HG03196 (cell line): ENCODE results near the gene PLAC9.
"Not testable (repeated sequence)": the region's sequence is repeated elsewhere in the genome, so short reads cannot be mapped to it uniquely, and the experiment has no call there.

Experiments
- ATAC-seq: cut with Tn5 transposase; IDR thresholded peaks from one replicate; pipeline ENCODE4 v1.9.1; 2021; ENCODE audit not compliant: unreplicated experiment

Gene PLAC9

DNA sequence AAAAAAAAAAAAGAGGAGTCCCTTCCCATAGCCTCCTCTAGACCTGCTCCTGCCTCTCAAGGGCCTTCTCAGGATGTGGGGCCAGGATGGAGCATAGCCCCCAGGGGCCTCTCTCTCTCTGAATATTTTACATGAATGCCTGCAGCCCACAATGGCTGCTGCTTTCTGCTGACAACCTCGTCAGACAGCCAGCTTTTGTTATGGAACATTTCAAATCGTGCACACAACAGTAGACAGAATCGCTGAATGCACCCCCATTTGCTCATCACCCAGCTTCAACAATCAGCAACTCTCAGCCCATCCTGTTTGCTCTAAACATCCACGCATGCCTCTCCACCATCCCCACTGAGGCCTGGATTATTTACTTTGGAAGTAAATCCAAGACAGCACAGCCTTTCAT is 5.4 kb downstream of the PLAC9 start:
- ATAC-seq, result no peak

DNA sequence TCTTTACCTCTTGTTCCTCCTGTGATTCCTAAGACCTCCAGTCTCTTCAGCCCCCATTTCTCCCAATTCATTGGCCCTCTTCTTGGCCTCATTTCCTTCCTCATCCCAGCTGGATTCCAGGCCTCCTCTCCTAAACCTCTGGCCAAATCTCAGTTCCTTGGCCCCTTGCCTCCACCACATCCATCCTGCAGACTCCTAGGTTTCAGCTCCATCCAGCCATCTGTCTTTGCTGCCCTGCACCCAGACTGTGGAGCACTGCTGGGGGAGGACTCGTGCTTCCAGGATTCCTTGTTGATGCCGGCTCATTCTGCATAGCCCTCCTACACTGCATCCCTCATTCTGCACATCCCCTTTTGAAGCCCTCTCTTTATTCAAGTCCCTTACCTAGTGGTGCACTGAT is 6.7 kb downstream of the PLAC9 start:
- ATAC-seq, result no peak

DNA sequence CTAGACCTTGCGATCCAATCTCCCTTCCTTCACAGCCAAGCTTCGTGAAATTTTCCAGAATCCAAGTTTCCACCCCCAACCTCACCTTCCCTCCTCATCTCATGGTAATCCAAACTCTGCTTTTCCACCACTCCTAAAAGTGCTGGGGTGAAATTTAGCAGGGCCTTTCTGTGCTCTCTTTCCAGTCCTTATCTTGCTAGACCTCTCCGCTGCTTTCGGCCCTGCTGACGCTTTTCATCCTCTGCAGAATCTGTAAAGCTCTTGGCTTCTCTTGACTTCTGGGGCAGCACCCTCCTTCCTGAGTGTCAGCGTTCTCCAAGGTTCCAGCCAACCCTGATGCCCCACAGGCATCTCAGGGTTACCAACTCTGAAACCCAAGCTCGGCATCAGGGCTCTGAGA is 7.7 kb downstream of the PLAC9 start:
- no peak for ATAC-seq

DNA sequence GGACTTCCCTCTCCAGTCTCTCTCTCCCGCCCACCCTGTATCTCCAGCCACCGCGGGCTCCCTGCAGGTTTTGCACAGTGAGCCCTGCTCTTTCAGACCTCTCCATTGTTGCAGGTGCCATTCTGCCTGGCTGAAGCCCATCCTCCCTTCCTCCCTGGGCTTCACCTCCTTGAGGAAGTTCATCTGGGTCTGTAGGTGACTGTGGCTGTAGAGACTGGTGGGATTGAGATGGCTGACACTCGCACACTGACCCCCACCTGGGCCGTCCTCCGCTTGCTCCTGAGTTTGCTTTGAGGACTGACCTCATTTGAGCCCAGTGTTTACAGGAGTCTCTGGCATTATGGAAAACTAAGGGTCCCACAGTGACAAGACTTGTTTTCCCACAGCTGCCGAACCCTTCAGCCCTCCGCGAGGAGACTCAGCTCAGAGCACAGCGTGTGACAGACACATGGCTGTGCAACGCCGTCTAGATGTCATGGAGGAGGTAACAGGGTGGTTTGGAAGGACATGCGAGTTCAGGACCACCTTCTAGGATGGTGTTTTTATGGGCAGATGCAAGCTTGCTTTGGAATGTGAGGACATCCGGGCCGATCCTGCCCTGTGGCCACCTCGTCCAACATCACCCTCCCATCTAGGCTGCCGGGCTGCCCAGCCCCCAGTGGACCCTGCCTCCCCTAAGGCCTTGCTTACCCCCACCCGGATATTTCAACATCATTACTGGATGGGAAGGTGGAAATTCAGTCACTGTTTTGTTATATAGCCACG is 9.3 kb downstream of the PLAC9 start:
- ATAC-seq, result no peak

DNA sequence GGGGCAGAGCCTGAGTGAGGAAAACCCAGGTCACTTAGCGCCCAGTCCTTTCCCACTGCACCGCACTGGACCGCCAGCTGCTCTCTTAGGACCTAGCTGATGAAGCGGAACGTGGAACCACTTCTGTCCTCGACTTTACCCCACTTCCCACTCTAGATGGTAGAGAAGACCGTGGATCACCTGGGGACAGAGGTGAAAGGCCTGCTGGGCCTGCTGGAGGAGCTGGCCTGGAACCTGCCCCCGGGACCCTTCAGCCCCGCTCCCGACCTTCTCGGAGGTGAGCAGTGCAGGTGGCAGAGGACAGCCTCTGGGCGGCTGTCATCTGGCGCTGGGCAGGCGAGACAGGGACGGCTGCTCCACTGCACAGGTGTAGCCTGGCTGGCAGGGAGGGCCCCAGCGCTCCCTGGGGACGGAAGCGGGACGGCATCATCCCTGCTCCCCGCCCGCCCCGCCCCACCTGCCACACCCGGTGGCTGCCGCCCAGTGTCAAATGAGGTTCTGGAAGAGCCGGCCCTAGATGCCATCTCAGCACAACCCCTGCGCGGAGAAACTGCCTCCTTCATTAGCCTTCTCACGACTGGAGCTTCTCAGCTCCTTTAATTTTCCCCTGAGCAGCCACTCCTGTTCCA is 11.7 kb downstream of the PLAC9 start:
- peak; percentile 58 for ATAC-seq

DNA sequence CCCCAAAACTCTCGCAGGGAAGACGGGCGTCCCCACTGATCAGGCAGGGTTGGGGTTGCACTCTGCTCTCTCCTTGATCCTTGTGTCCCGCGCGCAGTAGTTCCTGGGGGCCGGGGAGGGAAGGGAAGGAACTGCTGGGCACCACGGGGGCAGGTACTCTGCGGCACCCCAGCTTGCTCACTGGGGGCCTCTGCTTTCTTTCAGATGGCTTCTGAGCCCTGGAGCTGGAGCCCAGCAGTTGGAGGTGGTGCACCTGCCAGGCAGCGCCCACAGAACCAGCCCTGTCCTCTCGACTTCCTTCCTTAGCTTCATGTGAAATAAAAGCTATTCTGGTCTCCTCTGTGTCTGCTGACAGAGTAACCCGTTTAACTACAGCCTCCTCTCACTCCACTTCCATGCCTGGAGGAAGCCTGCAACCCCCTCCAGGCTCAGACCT is 12.2 kb downstream of the PLAC9 start:
- ATAC-seq, result peak; percentile 42

DNA sequence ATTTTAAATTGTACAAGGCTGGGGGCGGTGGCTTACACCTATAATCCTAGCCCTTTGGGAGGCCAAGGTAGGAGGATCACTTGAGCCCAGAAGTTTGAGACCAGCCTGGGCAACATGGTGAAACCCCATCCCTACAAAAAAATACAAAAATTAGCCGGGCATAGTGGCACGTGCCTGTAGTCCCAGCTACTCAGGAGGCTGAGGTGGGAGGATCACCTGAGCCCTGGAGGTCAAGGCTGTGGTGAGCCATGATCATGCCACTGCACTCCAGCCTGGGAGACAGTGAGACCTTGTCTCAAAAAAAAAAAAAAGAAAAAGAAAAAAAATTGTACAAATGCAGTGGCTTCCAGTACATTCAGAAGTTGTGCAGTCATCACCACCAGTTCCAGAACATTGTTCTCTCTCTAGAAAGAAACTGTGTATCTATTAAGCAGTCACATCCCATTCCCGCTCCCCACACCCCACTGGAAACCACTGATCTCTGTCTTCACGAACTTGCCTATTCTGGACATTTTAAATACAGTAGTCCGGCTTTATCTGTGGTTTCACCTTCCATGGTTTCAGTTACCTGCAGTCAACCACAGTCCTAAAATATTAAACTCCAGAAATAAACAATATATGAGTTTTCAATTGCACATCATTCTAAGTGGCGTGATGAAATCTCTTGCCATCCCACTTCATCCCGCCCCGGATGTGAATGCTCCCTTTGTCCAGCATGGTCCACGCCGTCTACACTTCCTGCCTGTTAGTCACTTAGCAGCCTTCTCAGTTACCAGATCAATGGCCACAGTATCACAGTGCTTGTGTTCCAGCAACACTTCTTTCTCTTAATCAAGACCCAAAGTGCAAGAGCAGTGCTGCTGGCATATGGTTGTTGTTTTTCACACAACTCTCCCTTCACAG is 13.1 kb downstream of the PLAC9 start:
- not testable (repeated sequence) for ATAC-seq

DNA sequence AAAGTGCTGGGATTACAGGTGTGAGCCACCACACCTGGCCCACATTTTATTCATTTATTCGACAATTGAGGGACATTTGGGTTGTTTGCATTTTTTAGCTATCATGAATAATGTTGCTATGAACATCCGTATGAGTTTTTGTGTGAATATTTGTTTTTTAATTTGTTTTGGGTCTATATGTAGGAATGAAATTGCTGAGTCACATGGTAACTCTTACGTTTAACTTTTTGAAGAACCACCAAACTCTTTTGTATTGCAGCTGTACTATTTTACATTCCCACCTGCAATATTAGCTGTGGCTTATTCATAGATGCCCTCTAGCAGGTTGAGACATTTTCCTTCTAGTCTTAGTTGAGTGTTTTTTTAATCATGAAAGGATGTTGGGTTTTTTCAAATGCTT is 14.4 kb downstream of the PLAC9 start:
- ATAC-seq, result no peak

DNA sequence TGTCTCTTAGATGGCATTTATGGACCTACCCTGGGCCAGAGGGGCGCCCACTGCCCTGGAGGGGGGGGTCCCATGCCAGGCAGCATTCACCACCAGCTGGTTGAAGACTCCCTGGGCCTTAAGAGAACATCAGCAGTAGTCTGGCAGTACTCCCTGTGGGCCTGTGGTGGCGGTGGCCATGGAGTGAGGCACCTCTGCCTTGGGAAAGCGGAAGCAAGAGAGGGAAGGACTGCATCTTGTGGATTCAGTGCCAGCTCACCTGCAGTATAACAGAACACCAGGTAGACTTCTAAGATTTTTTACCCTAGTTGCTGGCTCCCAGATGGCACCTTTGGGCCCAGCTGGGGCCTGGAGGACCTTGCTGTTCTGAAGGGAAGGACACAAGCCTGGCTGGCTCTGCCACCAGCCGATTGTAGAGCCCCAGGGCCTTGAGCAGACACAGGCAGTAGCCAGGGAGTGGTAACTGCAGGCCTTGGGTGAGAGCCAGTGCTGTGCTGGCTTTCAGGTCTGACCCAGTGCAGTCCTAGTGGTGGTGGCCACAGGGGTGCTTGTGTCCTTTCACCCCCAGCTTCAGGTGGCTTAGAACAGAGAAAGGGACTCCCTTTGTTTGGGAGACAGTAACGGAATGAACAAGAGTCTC is 15.8 kb downstream of the PLAC9 start:
- ATAC-seq, result no peak

DNA sequence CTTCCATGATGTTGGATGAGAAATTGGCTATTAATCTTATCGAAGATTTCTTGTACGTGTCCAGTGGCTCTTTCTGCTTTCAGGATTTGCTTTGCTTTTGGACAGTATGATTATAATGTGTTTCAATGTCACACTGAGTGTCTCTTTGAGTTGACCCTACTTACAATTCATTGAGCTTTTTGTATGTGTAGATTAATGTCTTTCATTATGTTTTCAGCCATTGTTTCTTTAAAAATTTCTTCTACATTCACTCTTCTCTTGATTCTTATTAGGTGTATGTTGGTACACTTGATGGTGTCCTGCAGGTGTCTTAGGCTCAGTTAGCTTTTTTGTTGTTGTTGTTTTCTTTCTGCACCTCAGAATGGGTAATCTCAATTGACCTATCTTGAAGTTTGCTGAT is 16.6 kb downstream of the PLAC9 start:
- no peak for ATAC-seq

DNA sequence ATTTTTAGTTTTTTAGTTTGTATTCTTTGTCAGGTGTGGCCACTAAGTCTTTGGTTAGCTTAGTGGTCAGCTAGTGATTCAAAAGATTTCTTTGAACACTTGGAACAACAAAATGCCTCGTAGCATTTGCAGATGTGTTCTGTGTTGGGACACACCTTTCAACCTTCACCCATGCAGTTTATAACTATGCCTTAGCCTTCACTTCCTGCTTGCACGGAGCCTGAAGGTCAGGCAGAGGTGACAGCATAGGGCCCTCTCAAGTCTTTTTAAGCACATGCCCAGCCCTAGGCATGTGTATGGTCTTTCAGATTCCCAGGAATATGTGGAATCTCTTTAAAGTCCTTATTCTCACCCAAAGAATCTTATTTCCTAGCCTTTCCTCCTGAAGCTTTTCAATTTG is 17.6 kb downstream of the PLAC9 start:
- ATAC-seq, result no peak

DNA sequence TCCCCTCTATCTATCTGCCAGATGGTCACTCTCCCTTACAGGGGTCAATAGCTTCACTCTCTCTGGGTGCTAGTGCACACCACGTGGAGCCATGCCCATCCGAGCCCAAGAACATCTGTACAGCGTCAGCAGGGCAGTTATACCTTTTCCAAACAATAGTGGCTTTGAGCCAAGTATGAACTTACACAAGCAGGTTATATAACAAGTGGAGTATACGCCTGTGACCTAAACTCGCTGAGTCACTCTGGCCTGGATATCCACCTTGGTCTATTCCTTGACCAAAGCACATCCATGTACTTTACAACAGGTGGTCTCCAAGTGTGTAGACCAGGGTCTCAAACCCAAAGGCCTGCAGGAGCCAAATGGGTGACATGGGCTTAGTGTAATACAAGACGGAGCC is 20.3 kb downstream of the PLAC9 start:
- no peak for ATAC-seq

DNA sequence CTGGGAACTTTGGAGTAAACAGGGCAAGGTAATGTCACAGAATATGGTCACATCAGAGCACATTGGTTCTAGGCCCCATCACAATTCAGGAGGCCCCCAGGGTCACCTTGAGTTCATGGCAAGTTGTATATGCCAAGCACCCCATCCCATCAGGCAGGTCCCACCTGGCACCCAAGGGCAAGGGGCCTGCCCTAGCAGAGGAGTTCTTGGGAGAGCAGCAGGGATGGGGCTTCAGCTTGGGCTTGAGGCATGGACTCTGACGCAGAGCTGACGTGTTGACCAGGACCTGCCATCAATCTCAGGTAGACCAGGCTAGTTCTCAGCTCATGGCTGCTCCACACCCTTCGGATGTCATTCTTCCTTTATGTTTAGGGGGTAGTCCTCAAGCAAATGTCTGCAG is 20.9 kb downstream of the PLAC9 start:
- no peak for ATAC-seq

DNA sequence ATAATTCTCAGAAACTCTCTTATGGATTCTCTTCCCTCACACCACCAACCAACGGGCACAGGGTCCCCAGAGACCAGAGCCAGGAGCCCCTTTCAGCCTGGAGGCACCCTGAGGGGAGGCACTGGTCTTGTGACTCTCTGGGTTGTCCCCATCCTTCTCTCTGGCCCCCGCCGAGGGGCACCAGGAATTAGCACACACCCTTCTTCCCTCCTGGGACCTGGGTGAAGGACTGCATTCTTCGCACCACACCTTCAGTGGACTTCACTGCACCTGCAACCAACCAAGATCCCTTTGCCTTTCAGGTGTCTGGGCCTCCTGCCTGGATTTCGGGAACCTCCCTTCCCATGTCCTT is 22.1 kb downstream of the PLAC9 start:
- no peak for ATAC-seq

DNA sequence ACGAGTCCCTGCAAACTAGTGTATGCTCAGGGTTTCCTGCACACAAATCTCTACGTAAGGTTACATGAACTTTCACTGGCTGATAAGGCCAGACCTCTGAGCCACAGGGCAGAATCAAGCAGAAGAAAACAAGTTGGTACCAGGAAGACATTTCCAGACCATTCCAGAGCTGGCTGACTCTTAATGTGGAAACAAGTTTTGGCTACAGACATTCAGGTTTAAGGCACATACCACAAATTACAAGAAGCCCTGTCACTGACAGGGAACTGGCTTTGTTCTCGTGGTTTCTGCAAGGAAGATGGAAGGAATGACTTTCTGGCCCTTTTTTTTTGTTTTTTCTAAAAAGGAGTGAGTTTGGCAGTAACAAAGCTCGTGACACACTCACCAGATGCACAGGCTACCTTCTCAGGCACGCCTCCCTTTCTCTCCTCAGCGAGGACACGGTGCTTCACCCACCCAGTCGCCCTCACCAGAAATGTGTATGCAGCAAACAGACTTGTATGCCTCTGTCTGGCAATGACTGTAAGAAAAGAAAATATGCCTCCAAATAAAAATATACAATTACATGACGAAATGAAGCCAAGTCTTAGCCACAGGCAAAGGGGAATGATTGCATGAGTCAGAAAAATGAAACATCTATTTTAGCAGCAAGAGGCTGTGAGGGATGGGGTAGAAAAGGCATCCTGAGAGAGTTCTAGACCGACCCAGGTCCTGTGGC is 22.6 kb downstream of the PLAC9 start:
- ATAC-seq, result no peak

DNA sequence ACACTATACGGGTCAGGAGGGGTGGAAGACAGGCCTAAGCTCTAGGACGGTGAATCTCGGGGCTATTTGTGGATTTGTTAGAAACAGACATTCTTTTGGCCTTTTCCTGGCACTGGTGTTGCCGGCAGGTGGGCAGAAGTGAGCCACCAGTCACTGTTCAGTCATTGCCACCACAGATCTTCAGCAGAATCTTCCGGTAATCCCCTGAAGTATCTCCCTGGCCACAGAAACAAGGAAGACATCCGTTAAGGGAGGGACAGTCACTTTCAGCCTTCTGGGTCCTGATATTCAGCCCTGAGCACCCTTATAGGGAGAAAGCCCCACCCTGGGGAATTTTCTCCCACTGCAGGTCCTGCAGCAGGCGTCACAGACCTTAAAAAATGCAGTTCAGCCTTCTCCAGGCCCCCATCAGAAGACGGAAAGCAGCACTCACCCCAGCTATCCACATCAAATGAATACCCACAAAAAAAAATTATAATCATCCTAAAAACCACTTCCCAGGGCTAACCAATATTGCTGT is 23.2 kb downstream of the PLAC9 start:
- no peak for ATAC-seq

DNA sequence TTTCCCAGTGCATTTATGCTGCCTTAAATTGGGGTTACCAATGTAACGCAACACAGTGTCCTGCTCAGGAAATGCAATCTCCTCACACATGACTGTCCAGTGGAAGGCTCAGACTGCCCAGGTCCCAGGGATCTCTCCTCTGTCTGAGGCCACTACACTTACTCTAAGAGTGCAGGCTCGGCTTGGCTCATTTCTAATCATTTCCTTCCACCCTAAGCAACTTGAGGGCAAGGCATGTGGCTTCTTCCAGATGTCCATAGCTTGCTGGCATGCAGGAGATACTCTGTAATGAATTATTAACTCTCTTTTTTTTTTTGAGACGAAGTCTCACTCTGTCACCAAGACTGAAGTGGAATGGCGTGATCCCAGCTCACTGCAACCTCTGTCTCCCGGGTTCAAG is 23.7 kb downstream of the PLAC9 start:
- ATAC-seq, result no peak

DNA sequence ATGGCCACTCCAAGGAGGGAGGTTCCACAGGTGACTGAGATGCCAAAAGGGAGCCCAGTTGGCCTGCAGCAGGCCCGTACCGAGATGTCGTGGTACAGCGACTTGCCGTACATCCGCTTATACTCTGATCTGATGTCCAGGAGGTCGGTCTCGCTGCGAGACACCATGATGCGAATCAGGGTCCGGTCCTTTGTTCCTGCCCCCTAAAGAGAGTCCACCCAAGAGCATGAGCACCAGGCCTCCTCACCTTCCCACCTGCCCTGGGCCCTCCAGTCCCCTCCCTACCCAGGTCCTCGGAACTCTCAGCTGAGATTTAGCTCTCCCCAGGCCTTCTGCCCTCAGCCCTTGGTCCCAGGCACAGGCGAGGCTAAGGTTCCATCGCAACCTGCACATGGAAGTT is 25.0 kb downstream of the PLAC9 start:
- ATAC-seq, result no peak

DNA sequence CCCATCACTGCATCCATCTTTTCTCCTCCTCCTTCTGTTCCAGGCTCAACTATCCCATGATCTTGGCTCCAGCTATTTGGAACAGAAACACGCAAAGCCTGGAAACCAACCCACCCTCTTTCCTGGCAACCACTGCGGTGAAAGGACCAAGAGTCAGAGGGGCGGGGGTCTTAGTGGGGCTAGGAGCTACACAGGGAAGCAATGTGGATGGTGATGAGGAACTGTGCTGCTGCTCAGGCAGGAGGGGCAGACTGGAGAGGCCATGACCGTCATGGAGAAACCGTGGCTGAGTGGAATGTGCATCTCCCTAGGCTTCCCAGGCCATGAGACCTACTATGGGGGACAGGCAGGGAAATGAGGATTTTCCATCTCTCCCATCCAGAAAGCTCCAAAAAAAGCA is 25.6 kb downstream of the PLAC9 start:
- ATAC-seq, result no peak

DNA sequence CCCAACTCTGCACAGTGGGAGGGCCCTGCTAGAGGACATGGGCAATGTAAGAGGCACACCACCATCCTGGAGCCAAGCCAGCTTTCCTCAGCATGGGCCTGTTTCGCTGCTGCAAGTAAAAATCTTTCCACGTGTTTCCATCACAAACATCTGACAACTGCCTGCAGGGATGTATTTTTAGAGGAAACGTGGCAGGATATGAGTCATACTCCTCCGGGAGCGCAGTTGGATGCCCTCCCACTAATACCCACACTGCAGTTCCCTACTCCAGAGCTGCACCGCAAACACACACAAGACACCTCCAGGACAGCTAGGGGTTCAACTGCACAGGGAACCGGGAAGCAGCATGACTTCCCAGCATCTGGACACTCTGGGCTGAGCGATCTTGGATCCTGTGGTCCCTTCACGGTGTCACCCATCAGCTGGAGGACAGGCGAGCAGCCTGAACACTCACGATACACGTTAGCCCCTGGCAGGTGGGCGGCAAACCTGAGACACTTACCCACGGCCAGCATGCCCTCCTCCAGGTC is 26.1 kb downstream of the PLAC9 start:
- ATAC-seq, result no peak
